NT2/D1 (cell line): Measurements from ENCODE around the gene FOXG1.

Experiments used
- DNase-seq: peaks from one replicate; pipeline ENCODE4 v3.0.0-alpha.2; 2011; ENCODE audit warnings: low read depth, low spot score
- H3K27me3 ChIP-seq: 2 replicates; pipeline ENCODE4 v1.6.0; 2011; ENCODE audit warnings: mild to moderate bottlenecking; ENCODE audit not compliant: insufficient read length, insufficient read depth
- H3K36me3 ChIP-seq: 2 replicates; pipeline ENCODE4 v1.6.1; 2011; ENCODE audit warnings: mild to moderate bottlenecking, low read length, mixed read lengths; ENCODE audit not compliant: insufficient read depth, insufficient read length
- H3K4me1 ChIP-seq: 2 replicates; pipeline ENCODE4 v1.5.1; 2011; ENCODE audit not compliant: insufficient read depth, insufficient read length
- H3K4me3 ChIP-seq: 2 replicates; pipeline ENCODE4 v1.5.1; 2011; ENCODE audit warnings: low read depth; ENCODE audit not compliant: insufficient read length
- H3K9ac ChIP-seq: 2 replicates; pipeline ENCODE4 v1.6.0; 2011; ENCODE audit warnings: low read depth; ENCODE audit not compliant: insufficient read length
- H3K9me3 ChIP-seq: 2 replicates; pipeline ENCODE4 v1.5.1; 2011; ENCODE audit warnings: mild to moderate bottlenecking, low read length; ENCODE audit not compliant: insufficient read depth
- SUZ12 ChIP-seq: IDR thresholded peaks from 2 replicates; pipeline ENCODE4 v1.6.1; 2011; ENCODE audit not compliant: insufficient read length, insufficient read depth; ENCODE audit errors: extremely low read depth
- YY1 ChIP-seq: IDR thresholded peaks from 2 replicates; pipeline ENCODE4 v1.6.1; 2011; ENCODE audit not compliant: insufficient read length, insufficient read depth
- ZNF274 ChIP-seq: IDR thresholded peaks from 2 replicates; pipeline ENCODE4 v1.6.1; 2011; ENCODE audit warnings: mild to moderate bottlenecking, low read depth, low read length

FOXG1 gene

DNA sequence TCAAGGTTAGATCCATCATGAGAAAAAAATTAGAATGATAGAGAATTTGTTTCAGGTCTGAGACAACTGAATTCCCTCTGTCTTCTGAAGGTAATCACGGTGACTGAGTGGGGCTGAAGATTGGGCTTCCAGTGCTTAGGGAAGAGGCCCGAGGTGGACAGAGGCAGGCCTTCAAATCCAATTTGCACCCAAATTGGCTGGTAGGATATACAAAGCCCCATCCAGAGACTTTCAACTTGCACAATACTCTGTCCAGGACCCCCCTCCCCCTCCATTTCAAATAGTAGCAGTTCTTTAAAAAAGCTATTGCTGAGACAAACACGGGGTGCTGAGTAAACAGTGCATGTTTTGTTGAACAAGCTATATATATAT, 3.6 kb upstream of the FOXG1 start:
- Histone ChIP-seq H3K4me1 (no peaks in the 10 kb centered on the region), H3K27me3 (peaks cover 88% of the 10 kb centered on the region), H3K36me3 (no peaks in the 10 kb centered on the region), H3K9ac (no peak overlapping the region), H3K4me3 (no peak overlapping the region), H3K9me3 (no peaks in the 10 kb centered on the region)
- DNase-seq = no peak
- no peak for TF ChIP-seq ZNF274
- no peak for TF ChIP-seq YY1
- no peak for TF ChIP-seq SUZ12

DNA sequence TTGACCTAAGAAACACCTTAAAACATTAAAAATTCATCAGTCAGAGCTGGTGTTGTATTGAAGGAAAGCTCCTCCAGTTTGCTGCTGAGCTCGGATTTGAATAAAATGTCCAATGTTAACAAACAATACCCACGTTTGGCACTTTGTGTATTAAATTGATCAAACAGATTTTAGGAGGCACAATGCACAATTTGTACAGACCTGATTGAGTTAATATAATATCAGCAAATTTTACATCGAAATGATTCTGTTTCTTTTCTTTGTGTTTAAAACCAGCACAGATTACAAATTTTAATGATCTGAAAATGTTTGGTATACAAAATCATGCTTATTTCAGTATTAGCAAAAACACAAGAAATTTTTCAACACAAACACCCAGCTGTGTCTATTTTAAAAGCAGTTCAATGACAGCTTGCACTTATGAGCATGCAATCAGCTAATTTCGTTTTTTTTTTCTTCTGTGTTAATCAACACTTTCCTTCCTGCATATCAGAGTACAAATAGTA, 2.8 kb upstream of the FOXG1 start:
- H3K4me1 ChIP-seq = peaks cover 3% of the 10 kb centered on the region
- no peak for DNase-seq
- no peaks in the 10 kb centered on the region for H3K9me3 ChIP-seq
- no peaks in the 10 kb centered on the region for H3K36me3 ChIP-seq
- no peak overlapping the region for H3K4me3 ChIP-seq
- TF ChIP-seq ZNF274 = no peak
- no peak for TF ChIP-seq SUZ12
- TF ChIP-seq YY1 = no peak
- peaks cover 88% of the 10 kb centered on the region for H3K27me3 ChIP-seq
- no peak overlapping the region for H3K9ac ChIP-seq

DNA sequence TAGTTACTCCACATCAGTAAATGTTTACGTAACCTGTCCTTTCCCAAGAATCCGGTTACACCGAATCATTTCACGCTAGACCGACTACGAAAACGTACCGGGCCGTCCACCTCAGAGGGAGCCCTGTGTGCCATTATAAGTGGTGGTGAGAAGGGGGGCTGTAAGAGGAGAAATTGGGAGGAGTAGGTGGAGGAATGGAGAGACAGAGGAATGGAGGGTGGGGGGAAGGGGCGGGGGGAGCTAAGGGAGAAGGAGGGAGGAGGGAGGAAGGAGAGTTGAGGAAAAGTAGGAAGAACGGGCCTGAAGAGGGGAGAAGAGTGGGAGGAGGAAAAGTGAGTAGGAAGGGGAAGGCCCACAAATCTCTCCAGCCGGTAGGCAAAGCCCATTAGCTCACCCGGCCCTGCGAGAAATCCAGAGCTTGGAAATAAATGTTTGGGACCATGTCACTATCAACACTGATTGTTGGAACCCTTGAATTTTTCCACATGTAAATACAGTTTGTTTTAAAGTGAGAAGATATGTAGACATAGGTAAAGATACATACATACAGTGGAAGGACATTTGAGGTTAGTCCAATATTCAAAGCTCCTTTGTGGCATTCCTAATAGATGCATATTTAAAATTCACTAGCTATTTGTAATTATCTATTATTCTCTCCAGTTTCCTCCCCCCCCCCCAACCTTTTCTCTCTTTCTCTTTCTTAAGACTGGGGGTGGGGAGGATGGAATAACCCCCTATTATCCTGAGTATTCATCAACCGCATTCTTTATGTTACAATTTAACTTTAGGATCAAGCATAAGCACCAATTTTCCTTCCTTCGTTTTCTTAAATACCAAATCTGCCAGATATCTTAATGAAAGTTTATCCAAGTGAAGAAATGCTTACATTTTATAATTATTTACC, 2.1 kb upstream of the FOXG1 start:
- TF ChIP-seq SUZ12 (no peak), YY1 (no peak)
- DNase-seq = no peak

DNA sequence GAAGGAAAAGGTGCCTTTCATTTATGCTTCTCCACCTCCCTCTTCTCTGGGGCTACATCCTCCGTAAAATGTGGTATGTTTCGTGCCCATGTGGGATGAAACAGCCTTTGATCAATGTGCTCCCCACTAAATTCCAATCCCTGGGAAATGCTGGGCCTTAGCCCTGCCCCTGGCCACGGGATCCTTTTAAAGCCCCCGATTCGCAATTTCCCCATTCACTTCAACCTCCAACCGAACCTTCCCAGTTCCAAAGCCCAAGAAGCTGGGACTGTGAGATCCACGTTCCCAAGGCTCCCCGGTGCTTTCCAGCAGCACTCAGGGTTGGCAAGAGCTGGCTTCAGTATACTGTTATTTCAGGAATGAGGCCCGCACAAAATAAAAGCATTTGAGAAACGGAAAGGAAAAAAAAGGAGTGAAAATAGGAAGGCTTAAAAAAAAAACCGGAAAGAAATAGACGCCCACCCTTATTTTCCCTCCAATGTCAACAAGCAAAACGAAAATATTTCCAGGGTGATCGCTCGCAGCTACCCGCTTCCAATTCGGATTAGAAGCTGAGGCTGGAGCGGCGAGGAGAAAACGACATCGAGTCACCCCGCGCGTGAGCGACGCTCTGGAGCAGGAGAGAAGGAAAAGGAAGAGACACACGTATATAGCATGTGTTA, 1.3 kb upstream of the FOXG1 start:
- Histone ChIP-seq H3K9ac (no peak overlapping the region), H3K4me3 (peak overlapping the region; percentile 34), H3K27me3 (peaks cover 88% of the 10 kb centered on the region), H3K36me3 (no peaks in the 10 kb centered on the region), H3K4me1 (peaks cover 3% of the 10 kb centered on the region), H3K9me3 (no peaks in the 10 kb centered on the region)
- no peak for TF ChIP-seq YY1
- TF ChIP-seq ZNF274 = no peak
- TF ChIP-seq SUZ12 = no peak
- DNase-seq = no peak

More for the DNA sequence above, 2.1 kb upstream of the FOXG1 start:
- Histone ChIP-seq H3K9me3 (no peaks in the 10 kb centered on the region), H3K36me3 (no peaks in the 10 kb centered on the region), H3K4me3 (no peak overlapping the region), H3K27me3 (peaks cover 88% of the 10 kb centered on the region), H3K4me1 (peaks cover 3% of the 10 kb centered on the region), H3K9ac (no peak overlapping the region)

DNA sequence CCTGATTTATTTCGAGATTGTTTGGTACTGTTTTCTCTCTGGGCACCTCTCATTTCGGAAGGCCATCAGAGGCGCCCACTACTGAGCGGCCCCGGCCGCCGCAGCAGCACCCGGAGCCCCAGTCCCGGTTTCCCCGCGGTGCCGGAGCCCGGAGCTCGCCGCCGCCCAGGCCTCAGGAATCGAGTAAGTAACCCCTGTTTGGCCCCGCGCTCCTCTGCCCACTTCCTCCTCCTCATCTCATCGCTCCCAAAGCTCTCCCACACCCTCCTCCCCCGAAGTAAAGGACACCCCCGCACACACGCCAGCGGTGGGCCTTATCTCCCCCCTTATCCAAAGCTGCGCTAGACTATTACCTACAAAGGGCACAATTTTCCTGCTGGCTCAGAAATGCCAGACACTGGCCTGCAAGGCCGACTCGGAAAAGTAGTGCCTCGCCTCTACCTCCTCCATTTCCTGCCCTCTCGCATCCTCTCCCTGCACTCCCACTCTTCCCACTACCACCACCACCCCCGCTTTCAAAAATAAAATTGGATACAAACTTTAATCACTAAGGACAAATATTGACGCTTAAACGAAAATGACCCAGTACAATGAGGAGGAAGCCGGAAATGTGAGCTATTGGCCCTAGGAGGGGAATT, 637 bp upstream of the FOXG1 start:
- Histone ChIP-seq H3K9me3 (no peaks in the 10 kb centered on the region), H3K36me3 (no peaks in the 10 kb centered on the region), H3K27me3 (peaks cover 88% of the 10 kb centered on the region), H3K9ac (peak overlapping the region; percentile 50), H3K4me3 (peak overlapping the region; percentile 34), H3K4me1 (peaks cover 3% of the 10 kb centered on the region)
- TF ChIP-seq ZNF274 (no peak), SUZ12 (no peak), YY1 (no peak)
- no peak for DNase-seq

DNA sequence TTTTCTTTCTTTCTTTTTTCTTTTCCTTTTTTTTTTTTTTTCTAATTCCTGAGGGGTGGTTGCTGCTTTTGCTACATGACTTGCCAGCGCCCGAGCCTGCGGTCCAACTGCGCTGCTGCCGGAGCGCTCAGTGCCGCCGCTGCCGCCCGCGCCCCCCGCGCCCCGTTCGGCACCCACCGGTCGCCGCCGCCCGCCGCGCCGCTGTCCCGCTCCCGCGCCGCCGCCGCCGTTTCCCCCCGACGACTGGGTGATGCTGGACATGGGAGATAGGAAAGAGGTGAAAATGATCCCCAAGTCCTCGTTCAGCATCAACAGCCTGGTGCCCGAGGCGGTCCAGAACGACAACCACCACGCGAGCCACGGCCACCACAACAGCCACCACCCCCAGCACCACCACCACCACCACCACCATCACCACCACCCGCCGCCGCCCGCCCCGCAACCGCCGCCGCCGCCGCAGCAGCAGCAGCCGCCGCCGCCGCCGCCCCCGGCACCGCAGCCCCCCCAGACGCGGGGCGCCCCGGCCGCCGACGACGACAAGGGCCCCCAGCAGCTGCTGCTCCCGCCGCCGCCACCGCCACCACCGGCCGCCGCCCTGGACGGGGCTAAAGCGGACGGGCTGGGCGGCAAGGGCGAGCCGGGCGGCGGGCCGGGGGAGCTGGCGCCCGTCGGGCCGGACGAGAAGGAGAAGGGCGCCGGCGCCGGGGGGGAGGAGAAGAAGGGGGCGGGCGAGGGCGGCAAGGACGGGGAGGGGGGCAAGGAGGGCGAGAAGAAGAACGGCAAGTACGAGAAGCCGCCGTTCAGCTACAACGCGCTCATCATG, 654 bp downstream of the FOXG1 start:
- Histone ChIP-seq H3K4me1 (peaks cover 3% of the 10 kb centered on the region), H3K27me3 (peaks cover 88% of the 10 kb centered on the region), H3K9me3 (no peaks in the 10 kb centered on the region), H3K4me3 (peak overlapping the region; percentile 36), H3K9ac (no peak overlapping the region), H3K36me3 (no peaks in the 10 kb centered on the region)
- DNase-seq = no peak
- TF ChIP-seq SUZ12 = no peak
- no peak for TF ChIP-seq YY1
- no peak for TF ChIP-seq ZNF274
